Measurements from ENCODE around the gene TMTC2. TPM values are rescaled to one million over a fixed set of nuclear protein-coding genes. Genes with fewer than 3 reads are reported as not detected.

The TMTC2 gene
- polyA plus RNA-seq, 1 experiment: 1.6 TPM

- Histone ChIP-seq H3K4me3 (ENCODE audit: low read depth, low read length) (no peak overlapping the region), H3K27ac (ENCODE audit: low read depth, low read length) (no peak overlapping the region), H3K9me3 (ENCODE audit: control insufficient read depth, insufficient read depth, low read length) (no peaks in the 10 kb centered on the region), H3K27me3 (ENCODE audit: control insufficient read depth, insufficient read depth, low read length) (no peaks in the 10 kb centered on the region)
- ChIA-PET POLR2A (no interaction called here), CTCF (no interaction called here)
- DNase-seq (ENCODE audit: low read depth, low spot score): no peak
- no peak for TF ChIP-seq CTCF (IDR thresholded peaks at IDR 0.05; ENCODE audit: low read depth, low read length)
These were observed 309.6 kb downstream of the TMTC2 start for GRCh38 chr12:82996168-82996812.

- CTCF ChIA-PET: no interaction called here
These were observed 311.8 kb downstream of the TMTC2 start for GRCh38 chr12:82998509-82998908.

GRCh38 chr12:83003026-83003425 lies 316.3 kb downstream of the TMTC2 start:
- no peak overlapping the region for H3K4me3 ChIP-seq (ENCODE audit: low read depth, low read length)
- peaks cover 2% of the 10 kb centered on the region for H3K27me3 ChIP-seq (ENCODE audit: control insufficient read depth, insufficient read depth, low read length)
- ChIA-PET CTCF (interaction anchor here (0.8 kb wide), 1 partner anchor 1501 kb away, joined by 3 read pairs; no protein-coding TSS in a partner anchor), POLR2A (no interaction called here)
- DNase-seq (ENCODE audit: low read depth, low spot score): no peak
- no peaks in the 10 kb centered on the region; the same call in 1 of the 2 replicates for H3K9me3 ChIP-seq (ENCODE audit: control insufficient read depth, insufficient read depth, low read length)
- TF ChIP-seq CTCF (IDR thresholded peaks at IDR 0.05; ENCODE audit: low read depth, low read length): no peak
- no peak overlapping the region for H3K27ac ChIP-seq (ENCODE audit: low read depth, low read length)

More at GRCh38 chr12:82998509-82998908, 311.8 kb downstream of the TMTC2 start:
- no peak overlapping the region for H3K4me3 ChIP-seq (ENCODE audit: low read depth, low read length)
- TF ChIP-seq CTCF (IDR thresholded peaks at IDR 0.05; ENCODE audit: low read depth, low read length): no peak
- no peaks in the 10 kb centered on the region for H3K27me3 ChIP-seq (ENCODE audit: control insufficient read depth, insufficient read depth, low read length)
- no peaks in the 10 kb centered on the region for H3K9me3 ChIP-seq (ENCODE audit: control insufficient read depth, insufficient read depth, low read length)
- H3K27ac ChIP-seq (ENCODE audit: low read depth, low read length): no peak overlapping the region
- DNase-seq (ENCODE audit: low read depth, low spot score): no peak
- POLR2A ChIA-PET: no interaction called here

GRCh38 chr12:83005534-83006197 lies 319.0 kb downstream of the TMTC2 start:
- CTCF ChIA-PET: interaction anchor here (1.1 kb wide), 1 partner anchor 8 kb away, joined by 3 read pairs; no protein-coding TSS in a partner anchor
- no peaks in the 10 kb centered on the region; the same call in 1 of the 2 replicates for H3K9me3 ChIP-seq (ENCODE audit: control insufficient read depth, insufficient read depth, low read length)
- H3K27me3 ChIP-seq (ENCODE audit: control insufficient read depth, insufficient read depth, low read length): peaks cover 2% of the 10 kb centered on the region
- H3K4me3 ChIP-seq (ENCODE audit: low read depth, low read length): no peak overlapping the region
- no peak for TF ChIP-seq CTCF (IDR thresholded peaks at IDR 0.05; ENCODE audit: low read depth, low read length)
- DNase-seq (ENCODE audit: low read depth, low spot score): no peak
- H3K27ac ChIP-seq (ENCODE audit: low read depth, low read length): no peak overlapping the region
- POLR2A ChIA-PET: no interaction called here

- H3K4me3 ChIP-seq (ENCODE audit: low read depth, low read length): no peak overlapping the region
- peaks cover 2% of the 10 kb centered on the region for H3K27me3 ChIP-seq (ENCODE audit: control insufficient read depth, insufficient read depth, low read length)
- DNase-seq (ENCODE audit: low read depth, low spot score): no peak
- POLR2A ChIA-PET: no interaction called here
- no peak for TF ChIP-seq CTCF (IDR thresholded peaks at IDR 0.05; ENCODE audit: low read depth, low read length)
- H3K9me3 ChIP-seq (ENCODE audit: control insufficient read depth, insufficient read depth, low read length): no peaks in the 10 kb centered on the region; the same call in 1 of the 2 replicates
- CTCF ChIA-PET: no interaction called here
- H3K27ac ChIP-seq (ENCODE audit: low read depth, low read length): no peak overlapping the region
These were observed 322.0 kb downstream of the TMTC2 start for GRCh38 chr12:83008703-83009102.
